ENCODE results near the gene ZMYM5. TPM values are rescaled to one million over a fixed set of nuclear protein-coding genes. Genes with fewer than 3 reads are reported as not detected.

Gene ZMYM5
- total RNA-seq, 1 donor from 2014 or later, result 22.5 TPM

GRCh38 chr13:19888799-19889198 lies 25.4 kb upstream of the ZMYM5 start:
- no peak for TF ChIP-seq CTCF (IDR thresholded peaks at IDR 0.05; ENCODE audit: unreplicated experiment)
- H3K4me3 Mint-ChIP-seq, result no peak overlapping the region
- no peaks in the 10 kb centered on the region for H3K4me1 Mint-ChIP-seq
- H3K36me3 Mint-ChIP-seq, result no peaks in the 10 kb centered on the region
- H3K27me3 Mint-ChIP-seq (ENCODE audit: low read depth), result no peaks in the 10 kb centered on the region
- peaks cover 4% of the 10 kb centered on the region for H3K9me3 Mint-ChIP-seq
- no peak overlapping the region for H3K27ac Mint-ChIP-seq
- DNase-seq (ENCODE audit: low spot score in 2 of 2, unreplicated experiment in 2 of 2), result no peak

- H3K4me1 Mint-ChIP-seq, result no peaks in the 10 kb centered on the region
- TF ChIP-seq CTCF (IDR thresholded peaks at IDR 0.05; ENCODE audit: unreplicated experiment), result no peak
- no peaks in the 10 kb centered on the region for H3K27me3 Mint-ChIP-seq (ENCODE audit: low read depth)
- peaks cover 11% of the 10 kb centered on the region for H3K9me3 Mint-ChIP-seq
- H3K36me3 Mint-ChIP-seq, result no peaks in the 10 kb centered on the region
- DNase-seq (ENCODE audit: low spot score in 2 of 2, unreplicated experiment in 2 of 2), result no peak
- H3K27ac Mint-ChIP-seq, result no peak overlapping the region
- no peak overlapping the region for H3K4me3 Mint-ChIP-seq
These were observed 18.8 kb upstream of the ZMYM5 start for GRCh38 chr13:19882231-19882630.

DNA sequence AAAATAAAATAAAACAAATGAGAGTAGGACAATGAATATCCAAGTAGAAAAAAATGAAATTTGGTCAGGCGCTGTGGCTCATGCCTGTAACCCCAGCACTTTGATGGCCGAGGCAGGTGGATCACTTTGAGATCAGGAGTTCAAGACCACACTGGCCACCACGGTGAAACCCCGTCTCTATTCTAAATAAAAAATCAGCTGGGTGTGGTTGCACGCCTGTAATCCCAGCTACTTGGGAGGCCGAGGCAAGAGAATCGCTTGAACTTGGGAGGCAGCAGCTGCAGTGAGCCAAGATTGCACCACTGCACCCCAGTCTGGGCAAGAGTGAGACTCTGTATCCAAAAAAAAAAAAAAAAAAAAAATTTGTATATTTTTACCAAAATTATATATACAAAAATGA lies 18.2 kb upstream of the ZMYM5 start:
- Mint-ChIP-seq H3K27ac (no peak overlapping the region), H3K4me1 (no peaks in the 10 kb centered on the region), H3K4me3 (no peak overlapping the region), H3K9me3 (peaks cover 11% of the 10 kb centered on the region), H3K36me3 (no peaks in the 10 kb centered on the region), H3K27me3 (ENCODE audit: low read depth) (no peaks in the 10 kb centered on the region)
- DNase-seq (ENCODE audit: low spot score in 2 of 2, unreplicated experiment in 2 of 2), result no peak
- TF ChIP-seq CTCF (IDR thresholded peaks at IDR 0.05; ENCODE audit: unreplicated experiment), result no peak

DNA sequence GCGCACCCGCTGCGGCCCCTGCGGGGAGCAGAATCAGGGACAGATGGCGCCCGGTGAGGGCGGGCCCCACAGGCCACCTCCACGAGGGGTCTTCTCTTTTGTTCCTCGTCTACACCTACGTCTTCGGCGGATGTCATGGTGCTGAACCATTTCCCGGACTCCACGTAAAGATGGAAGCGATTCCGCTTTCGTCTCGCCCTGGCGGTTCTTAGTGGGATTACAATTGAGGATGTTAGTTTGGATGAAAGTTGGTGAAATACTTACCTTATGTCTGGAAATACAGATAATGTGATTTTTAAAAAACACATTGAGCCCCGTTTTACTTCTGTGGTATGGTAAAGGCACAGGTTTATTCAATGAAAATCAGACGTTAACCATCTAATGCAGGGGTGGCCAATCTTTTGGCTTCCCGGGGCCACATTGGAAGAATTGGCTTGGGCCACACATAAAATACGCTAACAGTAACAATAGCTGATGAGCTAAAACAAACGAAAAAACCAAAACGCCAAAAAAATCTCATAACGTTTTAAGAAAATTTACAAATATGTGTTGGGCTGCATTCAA lies 1.4 kb upstream of the ZMYM5 start:
- peak overlapping the region; percentile 98 for H3K4me3 Mint-ChIP-seq
- H3K9me3 Mint-ChIP-seq, result no peaks in the 10 kb centered on the region
- TF ChIP-seq CTCF (IDR thresholded peaks at IDR 0.05; ENCODE audit: unreplicated experiment), result peak; percentile 96
- no peaks in the 10 kb centered on the region for H3K27me3 Mint-ChIP-seq (ENCODE audit: low read depth)
- H3K27ac Mint-ChIP-seq, result peak overlapping the region; percentile 97
- peak; percentile 31 to 74 for DNase-seq (ENCODE audit: low spot score in 2 of 2, unreplicated experiment in 2 of 2)
- peaks cover 34% of the 10 kb centered on the region for H3K4me1 Mint-ChIP-seq
- H3K36me3 Mint-ChIP-seq, result no peaks in the 10 kb centered on the region

GRCh38 chr13:19864024-19864745 lies 736 bp upstream of the ZMYM5 start:
- peak overlapping the region; percentile 98 for H3K4me3 Mint-ChIP-seq
- H3K9me3 Mint-ChIP-seq, result no peaks in the 10 kb centered on the region
- peak overlapping the region; percentile 97 for H3K27ac Mint-ChIP-seq
- H3K36me3 Mint-ChIP-seq, result peaks cover under 1% of the 10 kb centered on the region
- peaks cover 34% of the 10 kb centered on the region for H3K4me1 Mint-ChIP-seq
- DNase-seq (ENCODE audit: low spot score in 2 of 2, unreplicated experiment in 2 of 2), result peak; percentile 51 to 80
- no peak for TF ChIP-seq CTCF (IDR thresholded peaks at IDR 0.05; ENCODE audit: unreplicated experiment)
- H3K27me3 Mint-ChIP-seq (ENCODE audit: low read depth), result no peaks in the 10 kb centered on the region
